Ovary (tissue), 9 donors: Measurements from ENCODE around the gene SIPA1L3. TPM values are rescaled to one million over a fixed set of nuclear protein-coding genes. Genes with fewer than 3 reads are reported as not detected.

Source experiments
- DNase-seq, 5 donors: peaks; one replicate each; pipeline ENCODE4 v3.0.0-alpha.2; 2019 to 2020
- H3K27ac ChIP-seq, 2 donors: fragments of 200-600 bp; one replicate each; pipeline versions ENCODE4 v1.5.1 to v1.8.0; 2019 to 2022
- H3K27me3 ChIP-seq: fragments of 200-600 bp; one replicate; pipeline ENCODE4 v1.8.0; 2022
- H3K36me3 ChIP-seq: fragments of 200-600 bp; sonication (generic); one replicate; pipeline ENCODE4 v1.5.1; 2019
- H3K4me1 ChIP-seq: one replicate; pipeline ENCODE4 v1.8.1; 2013; ENCODE audit warnings: mild to moderate bottlenecking, moderate library complexity; ENCODE audit not compliant: insufficient read depth
- H3K4me3 ChIP-seq: fragments of 200-600 bp; sonication (generic); one replicate; pipeline ENCODE4 v1.5.1; 2017
- H3K9me3 ChIP-seq, 2 donors: fragments of 200-600 bp in 1 of 2; sonication (generic) in 1 of 2; one replicate each; pipeline versions ENCODE4 v1.5.1 to v1.8.1; 2013 to 2019; ENCODE audit warnings: mild to moderate bottlenecking in 1 of 2, moderate library complexity in 1 of 2
- EP300 ChIP-seq: sonication (generic); formaldehyde crosslinking; IDR thresholded peaks from one replicate; pipeline ENCODE4 v1.6.1; 2017; ENCODE audit warnings: antibody characterized with exemption
- POLR2A ChIP-seq: fragments of 450-650 bp; IDR thresholded peaks from one replicate; pipeline ENCODE4 v1.6.1; 2017; ENCODE audit warnings: antibody characterized with exemption, mild to moderate bottlenecking, moderate library complexity
- WGBS, 3 donors: extraction: QIAGEN DNeasy Blood & Tissue Kit in 1 of 3; methylation state at CpG; one replicate each; pipeline versions ENCODE4 v1.1.5 to v1.1.7; 2013 to 2017; 5-methylcytosine and 5-hydroxymethylcytosine counted together
- intact Hi-C, 4 donors: fragments of 100-400 bp; cut with DNase I; formaldehyde crosslinking; loops; one replicate each; pipeline versions ENCODE4 v1.11.0 to v1.15.1; 2022 to 2023
- polyA plus RNA-seq, 2 donors: library from polyadenylated mRNA; stranded (reverse); fragments of 200-250 nt in 1 of 2; fragments of 350-450 nt in 1 of 2; fragmentation: Illumina TruSeq in 1 of 2; extraction: RNeasy Lipid Tissue Mini Kit (QIAGEN cat#74804) in 1 of 2; gene quantifications; one replicate each; pipeline ENCODE4 v1.2.3, GENCODE V29; 2013 to 2014
- total RNA-seq, 7 donors: library from RNA; depleted of rRNA in 2 of 7; stranded (reverse); fragments of >200 nt in 2 of 7; fragmentation: NEBNext Ultra II Directional in 3 of 7; extraction: Animal tissue kit (Norgen Biotek cat#: 25700) in 3 of 7; gene quantifications; one replicate each; pipeline versions ENCODE4 v1.1.0 to v1.2.4, GENCODE V29; 2016 to 2023
- TF ChIP-seq, protein P1 (sequence below), 3 donors: fragments of 450-650 bp in 2 of 3; fragments of 200-600 bp in 1 of 3; IDR thresholded peaks; one replicate each; pipeline versions ENCODE4 v1.5.1 to v1.8.0; 2016 to 2022; ENCODE audit warnings: antibody characterized with exemption in 3 of 3, mild to moderate bottlenecking in 1 of 3
- donor health status: DM: no; HTN: no; CAD: no; lungs with moderate emphysema.
- donor health status: DM: no; HTN: no; CAD: no.
- donor health status: Bipolar disorder and iron deficiency.
- donor health status: DM: yes; HTN: yes; CAD: no.
- donor health status: DM: no; HTN: no; CAD: no.
- donor health status: DM: yes; HTN: yes; CAD: no.

The SIPA1L3 gene
- total and polyA plus RNA-seq, 9 donors: 4.5 to 27.9 (median 18.2) TPM

GRCh38 chr19:38206006-38206745 is 299.2 kb downstream of the SIPA1L3 start:
- TF ChIP-seq POLR2A: no peak
- TF ChIP-seq, protein P1, sequence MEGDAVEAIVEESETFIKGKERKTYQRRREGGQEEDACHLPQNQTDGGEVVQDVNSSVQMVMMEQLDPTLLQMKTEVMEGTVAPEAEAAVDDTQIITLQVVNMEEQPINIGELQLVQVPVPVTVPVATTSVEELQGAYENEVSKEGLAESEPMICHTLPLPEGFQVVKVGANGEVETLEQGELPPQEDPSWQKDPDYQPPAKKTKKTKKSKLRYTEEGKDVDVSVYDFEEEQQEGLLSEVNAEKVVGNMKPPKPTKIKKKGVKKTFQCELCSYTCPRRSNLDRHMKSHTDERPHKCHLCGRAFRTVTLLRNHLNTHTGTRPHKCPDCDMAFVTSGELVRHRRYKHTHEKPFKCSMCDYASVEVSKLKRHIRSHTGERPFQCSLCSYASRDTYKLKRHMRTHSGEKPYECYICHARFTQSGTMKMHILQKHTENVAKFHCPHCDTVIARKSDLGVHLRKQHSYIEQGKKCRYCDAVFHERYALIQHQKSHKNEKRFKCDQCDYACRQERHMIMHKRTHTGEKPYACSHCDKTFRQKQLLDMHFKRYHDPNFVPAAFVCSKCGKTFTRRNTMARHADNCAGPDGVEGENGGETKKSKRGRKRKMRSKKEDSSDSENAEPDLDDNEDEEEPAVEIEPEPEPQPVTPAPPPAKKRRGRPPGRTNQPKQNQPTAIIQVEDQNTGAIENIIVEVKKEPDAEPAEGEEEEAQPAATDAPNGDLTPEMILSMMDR (IDR thresholded peaks at IDR 0.05): no peak
- no peak for TF ChIP-seq EP300
- Histone ChIP-seq H3K27ac (no peak overlapping the region), H3K4me1 (no peaks in the 10 kb centered on the region), H3K9me3 (no peaks in the 10 kb centered on the region), H3K36me3 (no peaks in the 10 kb centered on the region), H3K4me3 (no peak overlapping the region), H3K27me3 (no peaks in the 10 kb centered on the region)
- intact Hi-C loops: no loop called here
- no peak for DNase-seq
- 84 to 89% (median 86%) methylated on average over 36 of the region's 36 CpGs for WGBS, 3 donors

DNA sequence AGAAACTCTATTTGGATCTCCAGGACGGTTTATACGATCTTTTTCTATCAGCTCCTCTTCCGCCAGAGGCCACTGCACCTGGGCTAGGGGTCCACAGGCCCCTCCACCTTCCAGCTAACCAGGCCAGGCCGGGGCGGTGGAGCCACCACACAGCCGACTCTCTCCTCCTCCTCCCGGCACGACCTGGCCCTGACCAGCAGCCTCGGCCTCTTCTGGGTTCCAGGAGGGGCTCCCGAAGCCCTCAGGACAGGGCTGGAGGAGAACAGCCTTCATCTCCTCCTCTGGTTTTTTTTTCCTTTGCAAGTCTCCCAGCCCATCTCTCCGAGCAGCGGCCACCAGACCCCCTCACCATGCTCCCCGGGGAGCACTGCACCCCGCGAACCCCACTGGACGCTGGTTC is 299.9 kb downstream of the SIPA1L3 start:
- Histone ChIP-seq H3K9me3 (no peaks in the 10 kb centered on the region), H3K4me1 (peaks cover 2% of the 10 kb centered on the region), H3K36me3 (no peaks in the 10 kb centered on the region), H3K27me3 (no peaks in the 10 kb centered on the region), H3K4me3 (no peak overlapping the region), H3K27ac (no peak overlapping the region)
- DNase-seq: no peak
- intact Hi-C loops: no loop called here
- 75 to 80% (median 79%) methylated on average over 16 of the region's 16 CpGs for WGBS, 3 donors
- TF ChIP-seq EP300: no peak
- TF ChIP-seq, protein P1 (IDR thresholded peaks at IDR 0.05): no peak

DNA sequence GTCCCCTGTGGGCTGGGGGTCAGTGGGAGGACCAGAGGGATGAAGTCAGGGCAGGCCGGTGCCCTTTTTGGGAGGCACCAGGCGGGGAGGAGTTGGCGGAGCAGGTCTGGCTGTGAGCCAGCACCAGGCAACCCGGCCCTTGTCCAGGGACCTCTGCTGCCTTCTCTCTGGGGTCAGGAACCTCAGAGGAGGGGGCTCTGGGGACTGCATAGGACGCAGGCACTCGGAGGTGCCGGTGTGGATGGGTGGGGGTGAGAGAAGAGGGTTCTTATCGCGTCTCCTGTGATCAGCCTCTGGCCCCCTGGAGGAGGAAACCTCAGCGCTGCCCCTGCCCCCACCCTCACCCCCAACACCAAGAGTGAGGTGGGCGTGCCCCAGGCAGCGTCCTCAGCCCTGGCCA is 300.5 kb downstream of the SIPA1L3 start:
- TF ChIP-seq, protein P1 (IDR thresholded peaks at IDR 0.05): no peak
- no peak for TF ChIP-seq EP300
- no peak for TF ChIP-seq POLR2A
- no peaks in the 10 kb centered on the region for H3K36me3 ChIP-seq
- DNase-seq: no peak
- no peaks in the 10 kb centered on the region for H3K27me3 ChIP-seq
- WGBS, 3 donors: 61 to 77% (median 68%) methylated on average over 12 of the region's 12 CpGs
- no peaks in the 10 kb centered on the region for H3K9me3 ChIP-seq
- no peak overlapping the region for H3K4me3 ChIP-seq
- H3K27ac ChIP-seq: no peak overlapping the region
- peaks cover 2% of the 10 kb centered on the region for H3K4me1 ChIP-seq
- intact Hi-C loops: no loop called here

GRCh38 chr19:38208571-38208970 is 301.6 kb downstream of the SIPA1L3 start:
- no peak overlapping the region for H3K27ac ChIP-seq
- intact Hi-C loops: no loop called here
- DNase-seq: no peak
- TF ChIP-seq, protein P1 (IDR thresholded peaks at IDR 0.05): no peak
- TF ChIP-seq EP300: no peak
- no peak overlapping the region for H3K4me3 ChIP-seq
- H3K36me3 ChIP-seq: no peaks in the 10 kb centered on the region
- WGBS, 3 donors: 93 to 94% (median 93%) methylated on average over 3 of the region's 3 CpGs
- no peaks in the 10 kb centered on the region for H3K9me3 ChIP-seq
- peaks cover 2% of the 10 kb centered on the region for H3K4me1 ChIP-seq
- H3K27me3 ChIP-seq: no peaks in the 10 kb centered on the region
